Activated CD4-positive, alpha-beta memory T cell treated with anti-CD3 and anti-CD28 coated beads, Interleukin-2, amount 10 ng/mL, durations not matched to agents 7 days and 5 days (primary cell): ENCODE data around the gene NOSTRIN. TPM values are rescaled to one million over a fixed set of nuclear protein-coding genes. Genes with fewer than 3 reads are reported as not detected.
"Not testable (repeated sequence)": the region's sequence is repeated elsewhere in the genome, so short reads cannot be mapped to it uniquely, and the experiment has no call there.

Experiments used
- CTCF ChIA-PET: fragments of 350-600 bp; sonication (Branson Sonifier 250); formaldehyde crosslinking; loops from one replicate; lab custom pipeline; 2021; ENCODE audit warnings: antibody characterized with exemption, inconsistent platforms; lab: Charles Lee
- POLR2A ChIA-PET: fragments of 350-600 bp; sonication (Branson Sonifier 250); formaldehyde crosslinking; loops from one replicate; lab custom pipeline; 2021; ENCODE audit warnings: antibody characterized with exemption; lab: Charles Lee
- DNase-seq: peaks from one replicate; pipeline ENCODE4 v3.0.0-alpha.2; 2020
- H3K27ac Mint-ChIP-seq: one replicate; pipeline ENCODE4 v1.8.0; 2021; ENCODE audit warnings: mild to moderate bottlenecking, mixed read lengths
- H3K27me3 Mint-ChIP-seq: one replicate; pipeline ENCODE4 v1.8.0; 2021; ENCODE audit warnings: mixed read lengths
- H3K36me3 Mint-ChIP-seq: one replicate; pipeline ENCODE4 v1.8.0; 2021; ENCODE audit warnings: low read depth, mixed read lengths
- H3K4me1 Mint-ChIP-seq: one replicate; pipeline ENCODE4 v1.8.0; 2021; ENCODE audit warnings: mixed read lengths
- H3K4me3 Mint-ChIP-seq: one replicate; pipeline ENCODE4 v1.8.0; 2021; ENCODE audit warnings: mild to moderate bottlenecking, mixed read lengths
- H3K9me3 Mint-ChIP-seq: one replicate; pipeline ENCODE4 v1.8.0; 2021; ENCODE audit warnings: mixed read lengths
- total RNA-seq, 2 experiments: library from RNA; stranded (reverse); gene quantifications; one replicate each; pipeline ENCODE4 v1.2.3, GENCODE V29; 2021

NOSTRIN gene
- total RNA-seq, 2 experiments from 2014 or later: not detected

DNA sequence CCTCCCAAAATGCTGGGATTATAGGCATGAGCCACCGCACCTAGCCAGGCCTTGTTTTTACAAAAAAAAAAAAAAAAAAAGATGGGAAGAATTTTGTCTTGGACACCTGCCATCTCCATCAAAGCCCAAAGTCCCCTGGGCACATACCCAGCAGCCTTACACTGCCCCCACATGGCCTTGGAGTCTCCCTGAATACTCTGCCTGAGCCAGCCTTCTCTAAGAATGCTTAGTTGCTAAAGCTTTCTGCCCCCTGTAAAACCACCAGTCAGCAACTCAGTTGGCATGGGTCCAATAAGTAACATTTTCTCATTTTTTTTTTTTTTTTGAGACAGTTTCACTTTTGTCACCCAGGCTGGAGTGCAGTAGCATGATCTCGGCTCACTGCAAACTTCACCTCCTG, 47.2 kb downstream of the NOSTRIN start:
- no peaks in the 10 kb centered on the region for H3K4me1 Mint-ChIP-seq
- H3K27me3 Mint-ChIP-seq: no peaks in the 10 kb centered on the region
- peaks cover 19% of the 10 kb centered on the region for H3K36me3 Mint-ChIP-seq
- no peak for DNase-seq
- ChIA-PET CTCF (interaction anchor here (0.7 kb wide), 1 partner anchor 489 kb away, joined by 3 read pairs; no protein-coding TSS in a partner anchor), POLR2A (no interaction called here)
- H3K9me3 Mint-ChIP-seq: no peaks in the 10 kb centered on the region
- no peak overlapping the region for H3K27ac Mint-ChIP-seq
- no peak overlapping the region for H3K4me3 Mint-ChIP-seq

DNA sequence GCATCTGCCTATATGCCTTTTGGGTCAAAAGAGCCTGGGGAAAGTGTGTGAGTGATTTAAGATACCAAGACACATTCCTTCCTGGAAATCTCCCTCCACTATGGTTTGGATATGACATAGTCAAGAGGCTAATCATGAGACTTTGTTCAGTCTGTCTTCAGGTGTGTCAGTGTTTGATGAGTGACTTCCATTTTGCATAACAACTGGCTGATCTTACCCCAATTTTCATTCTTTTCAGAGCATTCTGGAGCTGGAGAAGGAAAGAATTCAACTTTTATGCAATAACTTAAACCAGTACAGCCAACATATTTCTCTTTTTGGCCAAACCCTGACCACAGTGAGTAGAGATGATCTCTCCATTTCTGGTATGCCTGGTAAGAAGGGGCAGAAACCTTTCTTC, 48.4 kb downstream of the NOSTRIN start:
- H3K4me1 Mint-ChIP-seq: no peaks in the 10 kb centered on the region
- no peak overlapping the region for H3K27ac Mint-ChIP-seq
- no peak for DNase-seq
- no peak overlapping the region for H3K4me3 Mint-ChIP-seq
- H3K27me3 Mint-ChIP-seq: no peaks in the 10 kb centered on the region
- ChIA-PET POLR2A (no interaction called here), CTCF (no interaction called here)
- H3K36me3 Mint-ChIP-seq: peaks cover 25% of the 10 kb centered on the region
- H3K9me3 Mint-ChIP-seq: no peaks in the 10 kb centered on the region

DNA sequence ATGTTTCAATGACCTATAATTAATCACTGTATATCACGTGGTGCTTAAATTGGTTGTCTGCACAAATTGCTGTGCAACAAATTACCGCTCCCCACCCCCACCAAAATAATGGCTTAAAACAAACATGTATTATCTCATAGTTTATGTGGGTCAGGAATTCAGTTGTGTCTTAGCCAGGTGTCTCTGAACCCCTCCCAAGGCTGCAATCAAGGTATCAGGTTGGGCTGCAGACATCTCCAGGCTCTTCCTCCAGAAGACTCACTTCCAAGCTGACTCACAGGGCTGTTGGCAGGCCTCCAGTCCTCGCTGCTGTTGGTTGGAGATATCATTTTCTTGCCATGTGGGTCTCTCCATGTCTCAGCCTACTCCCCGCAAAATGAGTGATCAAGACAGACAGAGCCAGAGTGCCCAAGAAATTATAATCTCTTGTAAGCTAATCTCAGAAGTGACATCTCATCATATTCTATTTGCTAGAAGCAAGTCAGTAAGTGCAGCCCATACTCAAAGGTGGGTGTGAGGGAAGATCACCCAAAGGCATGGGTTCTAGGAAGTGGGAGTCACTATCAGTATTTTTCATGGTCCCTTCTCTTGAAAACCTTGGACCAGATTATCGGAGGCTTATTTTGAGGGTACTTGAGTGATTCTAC, 49.4 kb downstream of the NOSTRIN start:
- CTCF ChIA-PET: no interaction called here
- Mint-ChIP-seq H3K36me3 (peaks cover 29% of the 10 kb centered on the region), H3K27me3 (no peaks in the 10 kb centered on the region), H3K27ac (no peak overlapping the region), H3K4me3 (no peak overlapping the region), H3K9me3 (no peaks in the 10 kb centered on the region), H3K4me1 (no peaks in the 10 kb centered on the region)
- POLR2A ChIA-PET: no interaction called here
- no peak for DNase-seq

DNA sequence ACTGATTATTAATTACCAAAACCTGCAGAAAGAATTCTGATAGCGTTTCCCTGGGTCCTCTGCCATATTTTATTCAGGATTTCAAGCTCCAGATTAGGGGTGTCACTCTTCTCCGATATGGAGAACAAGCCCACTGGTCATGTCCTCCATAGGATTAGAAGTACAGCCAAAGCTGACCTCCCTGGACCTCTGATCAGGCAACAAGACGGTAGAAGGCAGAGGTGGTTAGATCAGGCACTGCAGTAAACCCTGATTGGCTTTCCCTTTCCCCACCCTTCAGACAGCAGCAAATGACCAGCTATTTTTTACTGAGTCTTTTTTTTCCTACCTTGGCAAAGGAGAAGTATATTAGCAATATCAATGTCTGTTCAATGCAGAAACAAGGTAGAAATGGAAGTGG, 50.0 kb downstream of the NOSTRIN start:
- no peak for DNase-seq
- no peaks in the 10 kb centered on the region for H3K27me3 Mint-ChIP-seq
- no peaks in the 10 kb centered on the region for H3K4me1 Mint-ChIP-seq
- no peaks in the 10 kb centered on the region for H3K9me3 Mint-ChIP-seq
- no peak overlapping the region for H3K4me3 Mint-ChIP-seq
- H3K27ac Mint-ChIP-seq: no peak overlapping the region
- H3K36me3 Mint-ChIP-seq: peaks cover 34% of the 10 kb centered on the region
- POLR2A ChIA-PET: no interaction called here
- CTCF ChIA-PET: interaction anchor here (0.9 kb wide), 1 partner anchor 69 kb away, joined by 3 read pairs; no protein-coding TSS in a partner anchor

DNA sequence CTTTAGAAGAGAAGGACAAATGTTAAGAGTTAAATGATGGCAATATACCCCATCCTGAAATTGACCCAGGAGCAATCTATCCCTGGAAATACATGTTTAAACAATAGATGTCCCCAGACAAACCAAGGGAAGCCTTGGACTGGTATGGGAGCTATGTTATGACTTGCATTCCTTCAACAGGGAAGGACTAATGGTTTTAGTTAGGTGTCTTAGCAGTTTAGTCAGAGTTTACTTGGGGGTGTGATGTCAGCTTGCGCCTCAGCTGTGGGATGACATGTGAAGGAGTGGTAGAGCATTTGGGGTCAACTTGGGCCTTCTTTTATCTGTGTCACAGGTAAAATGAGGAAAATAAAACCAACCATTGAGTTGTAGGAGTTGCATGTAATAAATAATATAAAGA, 51.0 kb downstream of the NOSTRIN start:
- Mint-ChIP-seq H3K4me1 (no peaks in the 10 kb centered on the region), H3K27me3 (no peaks in the 10 kb centered on the region), H3K4me3 (no peak overlapping the region), H3K36me3 (peaks cover 41% of the 10 kb centered on the region), H3K9me3 (no peaks in the 10 kb centered on the region), H3K27ac (no peak overlapping the region)
- CTCF ChIA-PET: interaction anchor here (0.9 kb wide), 1 partner anchor 68 kb away, joined by 3 read pairs; no protein-coding TSS in a partner anchor
- no peak for DNase-seq
- POLR2A ChIA-PET: no interaction called here

DNA sequence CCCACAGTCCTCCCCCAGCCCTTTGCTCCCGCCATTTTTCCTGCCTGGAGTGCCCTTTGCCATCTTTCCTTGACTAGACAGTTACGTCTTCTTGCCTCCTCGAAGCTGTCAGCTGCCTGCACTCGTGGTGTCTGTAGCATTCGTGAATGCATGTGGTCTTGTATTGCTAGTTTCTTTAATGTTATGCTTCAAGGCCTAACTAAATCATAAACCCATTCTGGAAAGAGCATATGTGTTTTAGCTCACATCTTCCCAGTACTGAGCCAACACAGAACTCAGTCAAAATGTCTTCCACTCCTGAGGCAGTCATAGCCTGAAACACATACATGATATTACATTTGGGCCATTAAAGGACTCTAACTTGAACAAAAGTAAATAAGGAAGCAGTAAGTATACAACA, 52.2 kb downstream of the NOSTRIN start:
- no peak for DNase-seq
- H3K4me1 Mint-ChIP-seq: no peaks in the 10 kb centered on the region
- POLR2A ChIA-PET: no interaction called here
- H3K36me3 Mint-ChIP-seq: peaks cover 48% of the 10 kb centered on the region
- H3K27ac Mint-ChIP-seq: no peak overlapping the region
- H3K4me3 Mint-ChIP-seq: no peak overlapping the region
- CTCF ChIA-PET: no interaction called here
- no peaks in the 10 kb centered on the region for H3K27me3 Mint-ChIP-seq
- no peaks in the 10 kb centered on the region for H3K9me3 Mint-ChIP-seq

DNA sequence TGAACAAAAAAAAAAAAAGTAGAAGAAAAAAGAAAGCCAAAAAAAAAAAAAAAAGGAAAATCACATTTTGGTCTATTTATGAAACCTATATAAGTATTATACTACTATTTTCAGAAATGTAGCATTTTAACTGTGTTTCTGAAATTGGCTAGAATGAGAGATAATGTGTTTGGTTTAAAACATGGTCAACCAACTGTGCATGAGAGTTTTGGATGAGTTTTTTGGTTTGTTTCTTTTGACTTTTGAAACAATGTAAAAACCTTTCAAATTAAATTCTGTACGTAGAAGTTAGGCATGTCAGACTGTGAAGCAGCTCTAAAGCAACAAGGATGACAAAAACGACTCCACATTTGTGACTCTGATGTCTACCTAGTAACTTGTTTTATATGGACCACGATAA, 53.2 kb downstream of the NOSTRIN start:
- POLR2A ChIA-PET: no interaction called here
- H3K36me3 Mint-ChIP-seq: peaks cover 48% of the 10 kb centered on the region

DNA sequence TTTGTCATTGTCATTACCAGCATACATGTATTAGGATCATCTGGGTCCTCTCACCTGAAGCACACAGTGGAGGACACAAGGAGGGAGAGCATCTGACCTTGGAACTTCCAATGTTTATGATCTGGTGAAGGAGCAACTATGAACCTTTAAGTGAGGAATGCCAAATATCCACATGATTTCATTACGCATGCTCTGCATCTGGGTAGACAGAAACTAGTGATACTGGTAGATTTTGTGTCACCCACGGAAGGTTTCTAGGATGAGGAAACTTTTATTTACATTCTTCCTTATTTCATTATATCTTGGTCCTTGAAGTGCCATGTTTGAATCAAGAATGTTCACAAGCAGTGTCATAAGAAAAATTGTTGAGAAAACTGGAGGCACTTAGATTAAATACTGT, 55.7 kb downstream of the NOSTRIN start:
- POLR2A ChIA-PET: no interaction called here
- Mint-ChIP-seq H3K36me3 (peaks cover 50% of the 10 kb centered on the region), H3K27ac (no peak overlapping the region), H3K9me3 (no peaks in the 10 kb centered on the region), H3K4me1 (no peaks in the 10 kb centered on the region), H3K4me3 (no peak overlapping the region), H3K27me3 (no peaks in the 10 kb centered on the region)
- DNase-seq: no peak
- CTCF ChIA-PET: no interaction called here

More for the DNA sequence above, 53.2 kb downstream of the NOSTRIN start:
- Mint-ChIP-seq H3K4me3 (no peak overlapping the region), H3K9me3 (no peaks in the 10 kb centered on the region), H3K4me1 (no peaks in the 10 kb centered on the region), H3K27ac (no peak overlapping the region), H3K27me3 (no peaks in the 10 kb centered on the region)
- CTCF ChIA-PET: interaction anchor here (0.6 kb wide), 1 partner anchor 16 kb away, joined by 3 read pairs; no protein-coding TSS in a partner anchor
- DNase-seq: no peak

DNA sequence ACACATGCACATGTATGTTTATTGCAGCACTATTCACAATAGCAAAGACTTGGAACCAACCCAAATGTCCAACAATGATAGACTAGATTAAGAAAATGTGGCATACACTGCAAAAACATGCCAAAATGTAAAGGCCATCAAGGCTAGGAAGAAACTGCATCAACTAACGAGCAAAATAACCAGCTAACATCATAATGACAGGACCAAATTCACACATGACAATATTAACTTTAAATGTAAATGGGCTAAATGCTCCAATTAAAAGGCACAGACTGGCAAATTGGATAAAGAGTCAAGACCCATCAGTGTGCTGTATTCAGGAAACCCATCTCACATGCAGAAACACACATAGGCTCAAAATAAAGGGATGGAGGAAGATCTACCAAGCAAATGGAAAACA, 64.7 kb downstream of the NOSTRIN start:
- not testable (repeated sequence) for H3K4me1 Mint-ChIP-seq

DNA sequence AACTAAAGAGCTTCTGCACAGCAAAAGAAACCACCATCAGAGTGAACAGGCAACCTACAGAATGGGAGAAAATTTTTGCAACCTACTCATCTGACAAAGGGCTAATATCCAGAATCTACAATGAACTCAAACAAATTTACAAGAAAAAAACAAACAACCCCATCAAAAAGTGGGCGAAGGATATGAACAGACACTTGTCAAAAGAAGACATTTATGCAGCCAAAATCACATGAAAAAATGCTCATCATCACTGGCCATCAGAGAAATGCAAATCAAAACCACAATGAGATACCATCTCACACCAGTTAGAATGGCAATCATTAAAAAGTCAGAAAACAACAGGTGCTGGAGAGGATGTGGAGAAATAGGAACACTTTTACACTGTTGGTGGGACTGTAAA, 67.9 kb downstream of the NOSTRIN start:
- DNase-seq, CTCF ChIA-PET, H3K4me3 Mint-ChIP-seq, H3K27me3 Mint-ChIP-seq, POLR2A ChIA-PET, H3K9me3 Mint-ChIP-seq, H3K27ac Mint-ChIP-seq, H3K4me1 Mint-ChIP-seq: not testable (repeated sequence)
- H3K36me3 Mint-ChIP-seq: peaks cover 79% of the 10 kb centered on the region

More for the DNA sequence above, 64.7 kb downstream of the NOSTRIN start:
- H3K27ac Mint-ChIP-seq, H3K4me3 Mint-ChIP-seq, CTCF ChIA-PET, H3K27me3 Mint-ChIP-seq, POLR2A ChIA-PET, H3K9me3 Mint-ChIP-seq, DNase-seq: not testable (repeated sequence)
- H3K36me3 Mint-ChIP-seq: peaks cover 76% of the 10 kb centered on the region

DNA sequence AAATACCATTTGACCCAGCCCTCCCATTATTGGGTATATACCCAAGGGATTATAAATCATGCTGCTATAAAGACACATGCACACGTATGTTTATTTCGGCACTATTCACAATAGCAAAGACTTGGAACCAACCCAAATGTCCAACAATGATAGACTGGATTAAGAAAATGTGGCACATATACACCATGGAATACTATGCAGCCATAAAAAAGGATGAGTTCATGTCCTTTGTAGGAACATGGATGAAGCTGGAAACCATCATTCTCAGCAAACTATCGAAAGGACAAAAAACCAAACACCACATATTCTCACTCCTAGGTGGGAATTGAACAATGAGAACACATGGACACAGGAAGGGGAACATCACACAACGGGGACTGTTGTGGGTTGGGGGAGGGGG, 68.4 kb downstream of the NOSTRIN start:
- H3K4me3 Mint-ChIP-seq, H3K4me1 Mint-ChIP-seq, H3K27ac Mint-ChIP-seq, CTCF ChIA-PET, DNase-seq, H3K9me3 Mint-ChIP-seq, POLR2A ChIA-PET, H3K27me3 Mint-ChIP-seq: not testable (repeated sequence)
- H3K36me3 Mint-ChIP-seq: peaks cover 79% of the 10 kb centered on the region

DNA sequence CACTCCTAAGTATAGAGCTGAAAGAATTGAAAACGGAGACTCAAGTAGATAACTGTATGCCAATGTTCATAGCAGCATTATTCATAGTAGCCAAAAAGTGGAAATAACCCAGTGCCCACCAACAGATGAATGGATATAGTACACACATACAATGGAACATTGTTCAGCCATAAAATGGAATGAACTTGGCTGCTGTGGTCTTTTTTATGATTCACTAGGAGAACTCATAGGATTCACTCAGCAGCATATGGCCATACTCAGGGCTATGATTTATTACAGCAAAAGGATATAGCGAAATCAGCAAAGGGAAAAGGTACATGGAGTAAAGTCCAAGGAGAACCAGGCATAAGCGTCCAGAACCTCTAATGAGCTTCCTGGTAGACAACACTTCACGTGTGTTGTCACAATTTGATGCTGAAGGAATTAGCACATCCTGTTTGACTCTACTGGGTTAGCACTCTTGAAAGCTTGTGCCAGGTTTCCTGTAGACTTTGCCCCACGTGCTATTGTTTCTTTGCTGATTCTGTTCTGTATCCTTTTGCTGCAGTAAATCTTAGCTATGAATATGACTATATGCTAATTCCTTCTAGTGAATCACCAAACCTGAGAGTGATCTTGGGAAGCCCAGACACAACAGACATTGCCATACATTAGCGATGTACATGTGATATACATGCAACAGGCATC, 72.1 kb downstream of the NOSTRIN start:
- no peak for DNase-seq
- Mint-ChIP-seq H3K36me3 (peaks cover 61% of the 10 kb centered on the region), H3K4me1 (peaks cover 6% of the 10 kb centered on the region), H3K27me3 (no peaks in the 10 kb centered on the region), H3K27ac (no peak overlapping the region), H3K4me3 (no peak overlapping the region), H3K9me3 (no peaks in the 10 kb centered on the region)
- ChIA-PET CTCF (no interaction called here), POLR2A (no interaction called here)

DNA sequence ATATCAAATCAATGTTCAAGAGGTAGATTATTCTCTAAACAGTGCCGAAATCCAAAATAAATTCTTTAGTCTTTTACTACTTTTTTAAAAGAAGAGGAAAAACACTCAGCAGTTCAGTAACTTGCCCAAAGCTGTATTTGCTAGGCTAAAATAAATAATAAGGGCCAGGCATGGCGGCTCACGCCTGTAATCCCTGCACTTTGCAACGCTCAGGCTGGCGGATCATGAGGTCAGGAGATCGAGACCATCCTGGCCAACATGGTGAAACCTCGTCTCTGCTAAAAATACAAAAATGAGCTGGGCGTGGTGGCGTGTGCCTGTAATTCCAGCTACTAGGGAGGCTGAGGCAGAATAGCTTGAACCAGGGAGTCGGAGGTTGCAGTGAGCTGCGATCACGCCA, 79.7 kb downstream of the NOSTRIN start:
- H3K4me1 Mint-ChIP-seq: peaks cover 32% of the 10 kb centered on the region
- H3K9me3 Mint-ChIP-seq, H3K27ac Mint-ChIP-seq, H3K27me3 Mint-ChIP-seq, CTCF ChIA-PET, DNase-seq, H3K4me3 Mint-ChIP-seq: not testable (repeated sequence)
- H3K36me3 Mint-ChIP-seq: peaks cover 46% of the 10 kb centered on the region
- POLR2A ChIA-PET: interaction anchor here (2.3 kb wide), 1 partner anchor 8 kb away, joined by 12 read pairs; the partner anchor contains the start of gene SPC25
